Natural killer cell (primary cell): ENCODE results near the gene CAMTA1. TPM values are rescaled to one million over a fixed set of nuclear protein-coding genes. Genes with fewer than 3 reads are reported as not detected.

ENCODE experiments used
- ATAC-seq, 3 donors: fragments of 150-1000 bp in 2 of 3; fragments of 200-7000 bp in 1 of 3; cut with Tn5 transposase; 1 replicate in 1 of 3; 2 replicates in 2 of 3; pipeline ENCODE4 v1.10.0; 2021; ENCODE audit warnings: mild to moderate bottlenecking in 2 of 3, moderate library complexity in 2 of 3
- DNase-seq, 2 donors: peaks; one replicate each; pipeline versions ENCODE4 v3.0.0 to v3.0.0-alpha.2; 2013 to 2021; ENCODE audit warnings: mixed read lengths in 1 of 2
- H3K27ac ChIP-seq: one replicate; pipeline ENCODE4 v1.5.1; 2013; ENCODE audit warnings: mild to moderate bottlenecking, low read length
- H3K27me3 ChIP-seq: one replicate; pipeline ENCODE4 v1.6.1; 2013; ENCODE audit warnings: low read length; ENCODE audit not compliant: control insufficient read depth, insufficient read depth
- H3K36me3 ChIP-seq: one replicate; pipeline ENCODE4 v1.6.1; 2013; ENCODE audit warnings: low read length; ENCODE audit not compliant: control insufficient read depth, insufficient read depth
- H3K4me1 ChIP-seq: one replicate; pipeline ENCODE4 v1.6.1; 2013; ENCODE audit warnings: low read length; ENCODE audit not compliant: control insufficient read depth, insufficient read depth
- H3K4me3 ChIP-seq: one replicate; pipeline ENCODE4 v1.5.1; 2013; ENCODE audit warnings: low read length
- H3K9me3 ChIP-seq: one replicate; pipeline ENCODE4 v1.6.1; 2013; ENCODE audit warnings: low read length; ENCODE audit not compliant: control insufficient read depth, insufficient read depth
- H3K27ac Mint-ChIP-seq, 2 donors: one replicate each; pipeline ENCODE4 v1.8.0; 2022; ENCODE audit warnings: mild to moderate bottlenecking in 2 of 2, mixed read lengths in 2 of 2, moderate library complexity in 1 of 2
- H3K27me3 Mint-ChIP-seq, 2 donors: one replicate each; pipeline ENCODE4 v1.8.0; 2022; ENCODE audit warnings: low read depth in 2 of 2, mixed read lengths in 2 of 2
- H3K36me3 Mint-ChIP-seq: one replicate; pipeline ENCODE4 v1.8.0; 2022; ENCODE audit warnings: mixed read lengths
- H3K4me1 Mint-ChIP-seq, 2 donors: one replicate each; pipeline ENCODE4 v1.8.0; 2022; ENCODE audit warnings: mixed read lengths in 2 of 2
- H3K4me3 Mint-ChIP-seq: one replicate; pipeline ENCODE4 v1.8.0; 2022; ENCODE audit warnings: mild to moderate bottlenecking, moderate library complexity, mixed read lengths
- H3K9me3 Mint-ChIP-seq, 2 donors: one replicate each; pipeline ENCODE4 v1.8.0; 2022; ENCODE audit warnings: mixed read lengths in 2 of 2
- WGBS: methylation state at CpG from one replicate; pipeline ENCODE4 v1.1.7; 2013; ENCODE audit warnings: missing lambda C conversion rate; ENCODE audit not compliant: insufficient coverage; 5-methylcytosine and 5-hydroxymethylcytosine counted together
- intact Hi-C: fragments of 100-400 bp; cut with micrococcal nuclease; formaldehyde crosslinking; loops from one replicate; pipeline ENCODE4 v1.14.2; 2022
- total RNA-seq, 4 donors: library from RNA; stranded (reverse); fragments of 120-200 nt in 1 of 4; gene quantifications; one replicate each; pipeline versions ENCODE4 v1.2.3 to v1.2.4, GENCODE V29; 2013 to 2022
- TF ChIP-seq, protein P1 (sequence below): fragments of 200-600 bp; IDR thresholded peaks from one replicate; pipeline ENCODE4 v1.8.0; 2022; ENCODE audit warnings: antibody characterized with exemption

Gene CAMTA1
- total RNA-seq, 3 donors from 2014 or later (not counting 1 experiment from before 2014, with no cell fraction given) = 40.6 to 53.3 (median 44.9) TPM

DNA sequence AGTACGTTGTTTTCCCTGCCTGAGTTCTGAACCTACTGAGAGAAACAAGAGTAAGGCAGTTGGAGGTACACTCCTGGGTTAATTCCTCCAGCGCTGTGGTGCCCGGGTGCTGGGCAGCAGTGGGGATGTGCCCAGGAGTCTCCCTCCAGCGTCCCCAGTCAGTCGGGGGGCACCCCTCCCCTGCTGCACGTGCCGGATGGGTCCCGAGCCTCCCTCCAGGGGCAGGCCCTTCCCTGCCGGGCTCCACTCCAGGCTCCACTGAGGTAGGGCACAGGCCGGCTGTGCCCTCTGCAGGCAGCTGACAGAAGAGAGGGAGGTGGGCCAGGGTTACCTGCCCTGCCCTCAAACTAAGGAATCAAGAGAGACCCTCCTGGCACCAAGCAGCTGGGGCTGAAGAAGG, 747.8 kb downstream of the CAMTA1 start:
- TF ChIP-seq, protein P1, sequence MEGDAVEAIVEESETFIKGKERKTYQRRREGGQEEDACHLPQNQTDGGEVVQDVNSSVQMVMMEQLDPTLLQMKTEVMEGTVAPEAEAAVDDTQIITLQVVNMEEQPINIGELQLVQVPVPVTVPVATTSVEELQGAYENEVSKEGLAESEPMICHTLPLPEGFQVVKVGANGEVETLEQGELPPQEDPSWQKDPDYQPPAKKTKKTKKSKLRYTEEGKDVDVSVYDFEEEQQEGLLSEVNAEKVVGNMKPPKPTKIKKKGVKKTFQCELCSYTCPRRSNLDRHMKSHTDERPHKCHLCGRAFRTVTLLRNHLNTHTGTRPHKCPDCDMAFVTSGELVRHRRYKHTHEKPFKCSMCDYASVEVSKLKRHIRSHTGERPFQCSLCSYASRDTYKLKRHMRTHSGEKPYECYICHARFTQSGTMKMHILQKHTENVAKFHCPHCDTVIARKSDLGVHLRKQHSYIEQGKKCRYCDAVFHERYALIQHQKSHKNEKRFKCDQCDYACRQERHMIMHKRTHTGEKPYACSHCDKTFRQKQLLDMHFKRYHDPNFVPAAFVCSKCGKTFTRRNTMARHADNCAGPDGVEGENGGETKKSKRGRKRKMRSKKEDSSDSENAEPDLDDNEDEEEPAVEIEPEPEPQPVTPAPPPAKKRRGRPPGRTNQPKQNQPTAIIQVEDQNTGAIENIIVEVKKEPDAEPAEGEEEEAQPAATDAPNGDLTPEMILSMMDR = no peak
- H3K4me3 ChIP-seq = no peak overlapping the region
- no peaks in the 10 kb centered on the region for H3K9me3 ChIP-seq
- H3K27ac ChIP-seq = no peak overlapping the region
- no peak overlapping the region for H3K4me3 Mint-ChIP-seq
- H3K27me3 Mint-ChIP-seq = peaks cover 0 to 2% of the 10 kb centered on the region in 2 donors
- H3K36me3 ChIP-seq = no peaks in the 10 kb centered on the region
- no peaks in the 10 kb centered on the region for H3K4me1 Mint-ChIP-seq
- ATAC-seq (no peak), DNase-seq (no peak)
- H3K4me1 ChIP-seq = peaks cover 23% of the 10 kb centered on the region
- H3K9me3 Mint-ChIP-seq = no peaks in the 10 kb centered on the region
- H3K36me3 Mint-ChIP-seq = no peaks in the 10 kb centered on the region
- 89% methylated on average over 10 of the region's 10 CpGs for WGBS
- H3K27me3 ChIP-seq = no peaks in the 10 kb centered on the region
- intact Hi-C loops = no loop called here
- no peak overlapping the region for H3K27ac Mint-ChIP-seq

DNA sequence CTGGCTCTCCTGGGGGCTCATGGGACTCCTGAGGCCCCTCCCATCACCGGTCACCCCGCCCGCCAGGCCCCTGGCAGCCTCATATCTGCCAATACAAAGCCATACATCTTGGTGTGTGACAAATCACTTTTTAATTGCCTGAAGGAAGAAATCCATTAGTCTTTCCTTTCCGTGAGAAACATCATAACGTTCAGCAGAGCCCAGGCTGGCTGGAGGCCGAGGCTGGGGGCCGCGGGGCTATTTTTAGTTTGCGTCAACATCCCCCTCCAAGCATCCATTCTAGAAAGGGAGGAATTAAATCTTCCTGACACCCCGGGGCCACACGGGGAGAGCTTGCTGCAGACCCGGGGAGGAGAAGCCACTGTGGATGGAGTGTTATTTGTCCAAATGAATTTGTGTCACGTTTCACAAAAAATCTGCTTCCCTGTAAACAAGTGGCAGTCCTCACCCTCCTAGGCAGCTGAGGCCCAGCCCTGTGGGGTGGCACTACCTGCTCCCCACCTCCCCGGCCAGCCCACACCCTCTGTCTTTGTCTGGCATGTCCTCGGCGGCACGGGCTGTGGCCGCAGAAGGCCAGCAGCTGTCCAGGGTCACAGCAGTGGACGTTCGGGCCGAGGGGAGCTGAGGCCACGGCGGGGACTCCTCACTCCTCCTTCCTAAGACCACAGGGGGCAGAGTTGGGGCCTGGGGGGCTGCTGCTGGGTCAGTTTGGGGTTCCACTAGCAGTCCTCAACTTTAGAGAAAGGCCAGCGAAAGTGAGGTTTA, 749.0 kb downstream of the CAMTA1 start:
- intact Hi-C loops = no loop called here
- Mint-ChIP-seq H3K9me3 (no peaks in the 10 kb centered on the region), H3K27me3 (peaks cover 0 to 2% of the 10 kb centered on the region in 2 donors), H3K36me3 (no peaks in the 10 kb centered on the region), H3K4me3 (no peak overlapping the region), H3K27ac (no peak overlapping the region), H3K4me1 (no peaks in the 10 kb centered on the region)
- WGBS = 43% methylated on average over 21 of the region's 24 CpGs
- Histone ChIP-seq H3K9me3 (no peaks in the 10 kb centered on the region), H3K36me3 (no peaks in the 10 kb centered on the region), H3K4me1 (peaks cover 23% of the 10 kb centered on the region), H3K27ac (no peak overlapping the region), H3K4me3 (no peak overlapping the region), H3K27me3 (no peaks in the 10 kb centered on the region)
- TF ChIP-seq, protein P1 = no peak
- ATAC-seq (no peak), DNase-seq (no peak)

GRCh38 chr1:7535016-7535415, 749.8 kb downstream of the CAMTA1 start:
- Mint-ChIP-seq H3K9me3 (no peaks in the 10 kb centered on the region), H3K27me3 (peaks cover 0 to 2% of the 10 kb centered on the region in 2 donors), H3K36me3 (no peaks in the 10 kb centered on the region), H3K27ac (no peak overlapping the region), H3K4me1 (no peaks in the 10 kb centered on the region), H3K4me3 (no peak overlapping the region)
- H3K9me3 ChIP-seq = no peaks in the 10 kb centered on the region
- intact Hi-C loops = no loop called here
- no peak for ATAC-seq
- H3K27me3 ChIP-seq = no peaks in the 10 kb centered on the region
- no peak overlapping the region for H3K4me3 ChIP-seq
- TF ChIP-seq, protein P1 = no peak
- no peaks in the 10 kb centered on the region for H3K36me3 ChIP-seq
- H3K4me1 ChIP-seq = peaks cover 23% of the 10 kb centered on the region
- H3K27ac ChIP-seq = no peak overlapping the region
- DNase-seq = no peak
- 78% methylated on average over 11 of the region's 11 CpGs for WGBS
